Activated CD8-positive, alpha-beta memory T cell treated with anti-CD3 and anti-CD28 coated beads, Interleukin-2, amount 50 U/mL, for 24 hours (primary cell): ENCODE data around the gene ZNF750.

Experiments used
- DNase-seq: peaks from one replicate; pipeline ENCODE4 v3.0.0-alpha.2; 2020; ENCODE audit errors: extremely low read depth

ZNF750 gene

GRCh38 chr17:82872591-82873520 lies 33.0 kb upstream of the ZNF750 start:
- DNase-seq: no peak

DNA sequence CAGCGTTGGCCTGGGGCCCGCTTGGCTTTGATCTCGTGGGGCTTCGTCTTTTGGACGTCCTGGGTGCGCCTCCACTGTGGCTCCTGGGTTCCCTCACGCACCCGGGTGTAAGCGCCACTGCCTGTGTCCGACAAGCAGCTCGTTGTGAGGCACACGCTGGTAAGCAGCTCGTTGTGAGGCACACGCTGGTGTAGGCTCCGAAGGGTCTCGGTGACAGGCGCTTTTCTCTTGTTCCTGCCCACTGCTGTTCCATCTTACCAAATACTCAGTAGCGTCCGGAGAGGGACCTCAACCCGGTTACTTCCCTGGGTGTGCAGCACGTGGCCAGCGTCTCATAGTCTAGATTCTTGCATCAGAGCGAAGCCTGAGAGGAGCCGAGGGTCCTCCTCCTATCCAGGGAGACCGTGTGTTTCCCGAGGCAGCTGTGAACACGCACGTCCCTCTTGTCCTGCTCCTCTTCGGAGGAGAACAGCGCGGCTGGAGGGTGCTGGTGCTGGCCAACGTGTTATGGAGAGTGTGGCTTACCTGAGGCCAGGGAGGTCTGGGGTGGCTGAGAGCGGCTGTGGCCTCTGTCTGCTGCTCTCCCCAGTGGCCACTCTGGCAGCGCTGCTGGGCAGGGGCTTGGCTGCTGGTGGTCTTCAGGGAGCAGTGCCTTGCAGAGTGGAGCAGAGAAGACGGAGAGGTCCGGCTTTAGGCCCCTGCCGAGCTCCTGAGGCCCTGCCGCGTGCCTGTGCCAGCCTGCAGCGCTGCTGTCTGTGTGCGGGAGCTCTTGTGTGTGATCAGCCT lies 32.1 kb upstream of the ZNF750 start:
- no peak for DNase-seq

- no peak for DNase-seq
Measured at GRCh38 chr17:82871056-82871775, 31.4 kb upstream of the ZNF750 start.

- no peak for DNase-seq
Measured at GRCh38 chr17:82870541-82870940, 30.7 kb upstream of the ZNF750 start.

GRCh38 chr17:82870091-82870491 lies 30.3 kb upstream of the ZNF750 start:
- no peak for DNase-seq

DNA sequence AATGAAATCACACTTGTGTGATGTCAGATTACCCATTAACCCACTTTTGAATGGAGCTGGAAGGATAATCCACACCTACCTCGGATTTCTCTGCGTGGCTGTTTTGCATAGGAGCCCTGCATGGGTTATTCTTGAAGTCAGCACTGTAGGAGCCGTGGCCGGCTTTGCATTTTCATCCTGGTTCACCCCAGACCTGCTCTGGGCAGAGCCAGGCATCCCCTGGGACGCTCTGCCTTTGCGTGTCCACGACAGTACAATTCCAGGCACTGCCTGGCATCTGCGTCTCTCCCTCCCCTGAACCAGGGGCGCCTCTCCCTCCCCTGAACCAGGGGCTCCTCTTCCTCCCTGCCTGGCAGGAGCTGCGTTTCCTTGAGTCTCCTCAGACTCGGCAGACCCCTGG lies 29.7 kb upstream of the ZNF750 start:
- DNase-seq: no peak

GRCh38 chr17:82868715-82869131 lies 28.9 kb upstream of the ZNF750 start:
- DNase-seq: no peak

- DNase-seq: no peak
Measured at GRCh38 chr17:82867763-82868325, 28.0 kb upstream of the ZNF750 start.

DNA sequence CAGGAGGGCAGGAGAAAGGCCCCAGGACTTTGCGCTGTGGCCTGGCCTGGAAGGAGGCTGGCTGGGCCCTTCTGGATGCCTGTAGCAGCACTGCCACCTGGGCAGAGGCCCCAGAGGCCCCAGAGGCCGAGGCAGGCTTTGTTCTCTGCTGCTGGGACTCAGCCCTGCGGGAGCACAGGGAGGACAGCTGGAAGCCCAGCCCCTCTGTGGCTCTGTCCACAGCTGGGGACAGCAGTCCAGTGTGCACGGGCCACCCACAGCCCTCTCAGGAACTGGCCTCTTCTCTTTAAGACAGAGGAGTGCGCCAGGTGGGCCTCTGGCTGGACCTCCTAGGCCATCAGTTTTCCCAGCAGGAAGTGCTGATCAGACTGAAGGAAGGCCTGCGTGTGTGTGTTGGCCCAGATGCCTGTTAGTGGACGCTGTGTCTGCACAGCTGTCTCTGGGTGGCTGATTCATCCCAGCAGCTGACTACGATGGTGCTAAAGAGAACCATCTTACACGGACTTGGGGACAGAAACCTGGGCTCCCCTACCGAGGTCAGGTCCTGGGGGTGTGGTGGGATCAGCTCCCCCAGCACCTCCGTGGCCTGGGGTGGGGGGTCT lies 26.9 kb upstream of the ZNF750 start:
- no peak for DNase-seq

GRCh38 chr17:82865774-82866395 lies 26.1 kb upstream of the ZNF750 start:
- no peak for DNase-seq

GRCh38 chr17:82865274-82865673 lies 25.5 kb upstream of the ZNF750 start:
- no peak for DNase-seq

GRCh38 chr17:82864713-82865248 lies 25.0 kb upstream of the ZNF750 start:
- no peak for DNase-seq

GRCh38 chr17:82863941-82864712 lies 24.3 kb upstream of the ZNF750 start:
- peak; percentile 73 for DNase-seq

GRCh38 chr17:82863383-82863940 lies 23.6 kb upstream of the ZNF750 start:
- DNase-seq: no peak

GRCh38 chr17:82862737-82863382 lies 23.0 kb upstream of the ZNF750 start:
- DNase-seq: no peak

DNA sequence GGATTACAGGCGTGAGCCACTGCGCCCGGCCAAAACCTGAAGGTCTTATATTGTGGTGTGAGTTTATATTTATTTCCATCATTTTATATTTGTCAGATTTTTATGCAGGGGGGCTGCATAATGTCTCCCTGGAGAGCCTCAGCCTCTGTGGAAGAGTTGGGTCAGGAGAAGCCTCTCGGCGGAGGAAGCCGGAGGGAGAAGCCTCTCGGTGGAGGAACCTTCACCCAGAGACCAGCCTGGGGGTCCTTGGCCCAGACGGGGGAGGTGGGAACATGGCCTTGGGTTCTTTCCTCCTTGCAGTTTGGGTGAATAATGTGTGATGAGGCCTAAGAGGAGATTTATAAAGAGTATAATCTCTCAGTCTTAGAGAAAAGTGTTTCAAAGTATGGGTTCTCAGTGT lies 22.4 kb upstream of the ZNF750 start:
- no peak for DNase-seq

- DNase-seq: no peak
Measured at GRCh38 chr17:82861393-82861775, 21.6 kb upstream of the ZNF750 start.

DNA sequence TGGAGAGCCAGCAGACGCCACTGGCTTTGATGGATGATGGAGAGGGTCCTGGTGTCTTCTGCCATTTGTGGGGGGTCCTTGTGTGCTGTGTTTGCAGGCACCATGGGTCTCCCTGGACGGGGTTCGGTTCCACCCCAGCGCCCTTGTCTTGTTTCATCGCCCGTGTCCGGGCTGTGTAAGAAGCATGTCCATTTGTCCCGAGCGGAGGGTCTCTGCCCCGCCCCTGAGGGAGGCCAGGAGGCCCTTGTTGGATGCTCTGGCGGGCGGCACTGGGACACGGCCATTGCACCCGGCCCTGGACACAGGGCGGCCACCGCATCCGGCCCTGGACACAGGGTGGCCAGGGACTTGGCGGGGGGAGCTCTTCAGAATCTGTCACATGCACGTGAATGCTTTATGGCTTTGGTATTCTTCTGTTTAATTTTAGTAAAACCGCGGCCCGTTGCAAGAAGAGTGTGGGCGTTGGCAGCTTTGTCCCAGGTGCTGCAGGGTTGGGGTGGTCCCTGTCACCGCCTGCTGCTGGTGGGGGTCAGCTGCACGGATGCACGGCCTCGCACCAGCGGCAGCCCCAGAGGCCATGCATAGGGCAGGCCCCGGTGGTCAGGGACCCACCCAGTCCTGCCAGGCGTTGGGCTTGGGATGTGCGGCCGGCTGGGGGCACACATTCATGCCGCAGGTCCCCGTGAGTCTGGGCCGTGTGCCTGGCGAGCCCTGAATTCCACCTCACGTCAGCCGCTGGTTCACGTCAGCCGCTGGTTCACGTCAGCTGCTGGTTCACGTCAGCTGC lies 21.0 kb upstream of the ZNF750 start:
- no peak for DNase-seq
